Panc1 (cell line): ENCODE measurements around the gene ATP10D. TPM values are rescaled to one million over a fixed set of nuclear protein-coding genes. Genes with fewer than 3 reads are reported as not detected.
"Not testable (repeated sequence)": the region's sequence is repeated elsewhere in the genome, so short reads cannot be mapped to it uniquely, and the experiment has no call there.

Experiments used
- ATAC-seq: fragments of 200-7000 bp; cut with Tn5 transposase; 2 replicates; pipeline ENCODE4 v1.9.1; 2020; ENCODE audit warnings: mild to moderate bottlenecking, moderate library complexity
- BruUV-seq: library from RNA; stranded (reverse); fragments of 400-500 nt; replicated peaks from 2 replicates; lab custom pipeline; 2021; lab: Mats Ljungman, UMichigan
- CTCF ChIA-PET: fragments of 300-600 bp; sonication (Branson Sonifier 250); formaldehyde crosslinking; loops from one replicate; lab custom pipeline; 2022; ENCODE audit warnings: antibody characterized with exemption; lab: Charles Lee
- POLR2A ChIA-PET: fragments of 300-600 bp; sonication (Branson Sonifier 250); formaldehyde crosslinking; loops from one replicate; lab custom pipeline; 2022; ENCODE audit warnings: antibody characterized with exemption; lab: Charles Lee
- DNase-seq: peaks from one replicate; pipeline ENCODE4 v3.0.0-alpha.2; 2010; ENCODE audit warnings: low read depth, low spot score
- H3K27ac ChIP-seq: 2 replicates; pipeline ENCODE4 v1.5.1; 2011; ENCODE audit warnings: mild to moderate bottlenecking, low read length, inconsistent platforms
- H3K27me3 ChIP-seq: fragments of 200-500 bp; sonication (Bioruptor generic); 2 replicates; pipeline ENCODE4 v1.6.0; 2014; ENCODE audit warnings: low read length, inconsistent platforms; ENCODE audit not compliant: control insufficient read depth, insufficient read depth
- H3K36me3 ChIP-seq: fragments of 200-500 bp; sonication (Bioruptor generic); 2 replicates; pipeline ENCODE4 v1.5.1; 2014; ENCODE audit warnings: inconsistent platforms, mild to moderate bottlenecking, low read length, moderate library complexity; ENCODE audit not compliant: control insufficient read depth, insufficient read depth
- H3K4me1 ChIP-seq: 2 replicates; pipeline ENCODE4 v1.5.1; 2011; ENCODE audit warnings: inconsistent platforms, mild to moderate bottlenecking, low read length, moderate library complexity; ENCODE audit not compliant: control insufficient read depth, insufficient read depth
- H3K4me3 ChIP-seq, 2 experiments: 2 replicates each; pipeline ENCODE4 v1.5.1; 2011 to 2012; ENCODE audit warnings: low read depth in 2 of 2, low read length in 2 of 2, mild to moderate bottlenecking in 2 of 2, inconsistent platforms in 1 of 2, moderate library complexity in 1 of 2
- H3K9me3 ChIP-seq: fragments of 200-500 bp; sonication (Bioruptor generic); 2 replicates; pipeline ENCODE4 v1.5.1; 2014; ENCODE audit warnings: low read depth, mild to moderate bottlenecking, inconsistent platforms, low read length, moderate library complexity; ENCODE audit not compliant: control insufficient read depth, insufficient read depth
- CTCF ChIP-seq: fragments of 450-650 bp; IDR thresholded peaks from 2 replicates; pipeline ENCODE4 v1.5.1; 2017; ENCODE audit warnings: mild to moderate bottlenecking
- POLR2AphosphoS5 ChIP-seq: IDR thresholded peaks from 2 replicates; pipeline ENCODE4 v1.6.1; 2012; ENCODE audit warnings: mild to moderate bottlenecking, low read depth, low read length, moderate library complexity
- REST ChIP-seq, 2 experiments: IDR thresholded peaks; 2 replicates each; pipeline ENCODE4 v1.6.1; 2011 to 2012; ENCODE audit warnings: low read depth in 2 of 2, control low read depth in 1 of 2, low read length in 1 of 2, mild to moderate bottlenecking in 1 of 2, moderate library complexity in 1 of 2; ENCODE audit not compliant: insufficient read depth in 1 of 2
- SIN3A ChIP-seq: IDR thresholded peaks from 2 replicates; pipeline ENCODE4 v1.6.1; 2012; ENCODE audit warnings: low read depth, mild to moderate bottlenecking, low read length, moderate library complexity, borderline replicate concordance; ENCODE audit not compliant: insufficient read depth
- TCF7L2 ChIP-seq: IDR thresholded peaks from 2 replicates; pipeline ENCODE4 v1.6.1; 2011; ENCODE audit warnings: mild to moderate bottlenecking, low read depth, low read length, inconsistent platforms
- in situ Hi-C: cut with HindIII; loops from 2 replicates; pipeline ENCODE4 v1.10.0; 2016; ENCODE audit warnings: low sequenced_read_pairs, low pct_unique_long_range_greater_than_20kb
- intact Hi-C: fragments of 100-400 bp; cut with micrococcal nuclease; formaldehyde crosslinking; loops from one replicate; pipeline ENCODE4 v1.10.0; 2022; ENCODE audit not compliant: unreplicated experiment
- total RNA-seq: library from RNA; stranded (reverse); gene quantifications from one replicate; pipeline ENCODE4 v1.2.1, GENCODE V29; 2021; ENCODE audit not compliant: unreplicated experiment

ATP10D gene
- total RNA-seq, 1 experiment from 2014 or later: 13.9 TPM

- H3K4me1 ChIP-seq: no peaks in the 10 kb centered on the region
- H3K27ac ChIP-seq: peak overlapping the region; percentile 86
- ChIA-PET CTCF (no interaction called here), POLR2A (no interaction called here)
- no peak for ATAC-seq
- H3K27me3 ChIP-seq: no peaks in the 10 kb centered on the region
- BruUV-seq: no TSS peak
- in situ Hi-C loops (no loop called here), intact Hi-C loops (no loop called here)
- no peak for TF ChIP-seq TCF7L2
- TF ChIP-seq POLR2AphosphoS5: no peak
- TF ChIP-seq CTCF: no peak
- TF ChIP-seq SIN3A: no peak
- TF ChIP-seq REST (IDR thresholded peaks at IDR 0.05; ENCODE audit: insufficient read depth in 1 of 2, low read depth in 2 of 2, low read length in 1 of 2): no peak
- H3K4me3 ChIP-seq: peak overlapping the region; percentile 67 to 81
- no peaks in the 10 kb centered on the region; the same call in 1 of the 2 replicates for H3K36me3 ChIP-seq
- no peaks in the 10 kb centered on the region for H3K9me3 ChIP-seq
- DNase-seq: no peak
These were observed 693 bp downstream of the ATP10D start for GRCh38 chr4:47485768-47486167.

GRCh38 chr4:47486231-47486673 lies 1.2 kb downstream of the ATP10D start:
- POLR2A ChIA-PET: no interaction called here
- no peak for ATAC-seq
- H3K9me3 ChIP-seq: no peaks in the 10 kb centered on the region
- H3K4me3 ChIP-seq: peak overlapping the region; percentile 67 to 81
- H3K27ac ChIP-seq: peak overlapping the region; percentile 86
- intact Hi-C loops (no loop called here), in situ Hi-C loops (no loop called here)
- TF ChIP-seq CTCF: no peak
- TF ChIP-seq REST (IDR thresholded peaks at IDR 0.05; ENCODE audit: insufficient read depth in 1 of 2, low read depth in 2 of 2, low read length in 1 of 2): no peak
- TF ChIP-seq TCF7L2: no peak
- CTCF ChIA-PET: no interaction called here
- no TSS peak for BruUV-seq
- H3K36me3 ChIP-seq: no peaks in the 10 kb centered on the region; the same call in 1 of the 2 replicates
- no peaks in the 10 kb centered on the region for H3K27me3 ChIP-seq
- H3K4me1 ChIP-seq: no peaks in the 10 kb centered on the region
- no peak for DNase-seq

GRCh38 chr4:47486727-47487126 lies 1.7 kb downstream of the ATP10D start:
- POLR2A ChIA-PET, ATAC-seq, H3K27ac ChIP-seq, H3K27me3 ChIP-seq, CTCF ChIA-PET, BruUV-seq, DNase-seq, H3K36me3 ChIP-seq, in situ Hi-C loops, intact Hi-C loops, H3K4me3 ChIP-seq, H3K9me3 ChIP-seq, H3K4me1 ChIP-seq: not testable (repeated sequence)
